Lung (tissue), 12 donors: ENCODE results near the gene E2F4. TPM values are rescaled to one million over a fixed set of nuclear protein-coding genes. Genes with fewer than 3 reads are reported as not detected.

ENCODE experiments used
- ATAC-seq: fragments of 200-7000 bp; cut with Tn5 transposase; one replicate; pipeline ENCODE4 v1.9.1; 2020; ENCODE audit warnings: moderate number of reproducible peaks; ENCODE audit not compliant: insufficient read depth, low FRiP score
- DNase-seq, 3 donors: peaks; one replicate each; pipeline ENCODE4 v3.0.0-alpha.2; 2013 to 2017
- H3K27ac ChIP-seq, 2 donors: one replicate each; pipeline ENCODE4 v1.5.1; 2013; ENCODE audit warnings: mild to moderate bottlenecking in 2 of 2, moderate library complexity in 2 of 2, control low read depth in 1 of 2, inconsistent platforms in 1 of 2, low read depth in 1 of 2, low read length in 1 of 2
- H3K27me3 ChIP-seq, 3 donors: one replicate each; pipeline ENCODE4 v1.5.1; 2013; ENCODE audit warnings: low read length in 2 of 3; ENCODE audit not compliant: control insufficient read depth in 3 of 3, insufficient read depth in 3 of 3
- H3K36me3 ChIP-seq, 4 donors: one replicate each; pipeline ENCODE4 v1.5.1; 2013; ENCODE audit warnings: low read length in 4 of 4, mild to moderate bottlenecking in 1 of 4, moderate library complexity in 1 of 4; ENCODE audit not compliant: control insufficient read depth in 4 of 4, insufficient read depth in 4 of 4
- H3K4me1 ChIP-seq, 5 donors: one replicate each; pipeline ENCODE4 v1.5.1; 2013; ENCODE audit warnings: low read length in 5 of 5, mild to moderate bottlenecking in 2 of 5, moderate library complexity in 1 of 5; ENCODE audit not compliant: control insufficient read depth in 5 of 5, insufficient read depth in 5 of 5
- H3K4me3 ChIP-seq: one replicate; pipeline ENCODE4 v1.5.1; 2013; ENCODE audit warnings: mild to moderate bottlenecking, control low read depth, moderate library complexity
- H3K9ac ChIP-seq, 2 donors: one replicate each; pipeline ENCODE4 v1.5.1; 2013; ENCODE audit warnings: low read length in 2 of 2, control low read depth in 1 of 2; ENCODE audit not compliant: insufficient read depth in 1 of 2
- H3K9me3 ChIP-seq, 4 donors: one replicate each; pipeline ENCODE4 v1.5.1; 2013; ENCODE audit warnings: low read length in 3 of 4, mild to moderate bottlenecking in 1 of 4, moderate library complexity in 1 of 4; ENCODE audit not compliant: control insufficient read depth in 4 of 4, insufficient read depth in 3 of 4
- CTCF ChIP-seq: IDR thresholded peaks from 2 replicates; pipeline ENCODE4 v1.5.1; 2012; ENCODE audit warnings: mild to moderate bottlenecking; ENCODE audit errors: control extremely low read depth, extremely low read depth
- WGBS, 2 donors: extraction: QIAGEN DNeasy Blood & Tissue Kit; methylation state at CpG; one replicate each; pipeline ENCODE4 v1.1.7; 2013; 5-methylcytosine and 5-hydroxymethylcytosine counted together
- polyA plus RNA-seq, 2 donors: library from polyadenylated mRNA; stranded (reverse); fragments of 200-250 nt; gene quantifications; one replicate each; pipeline ENCODE4 v1.2.1, GENCODE V29; 2013
- total RNA-seq, 2 donors: library from RNA; depleted of rRNA in 1 of 2; stranded (reverse); fragments of >200 nt in 1 of 2; gene quantifications; one replicate each; pipeline ENCODE4 v1.2.1, GENCODE V29; 2014 to 2021
- donor health status: control.
- donor health status: control.
- donor health status: Bipolar disorder and iron deficiency.
- donor health status: healthy.
- donor health status: DM: yes; HTN: yes; CAD: no.

Gene E2F4
- total and polyA plus RNA-seq, 4 donors: 27.8 to 86.1 (median 56.4) TPM

GRCh38 chr16:67183284-67183626 lies 8.7 kb upstream of the E2F4 start:
- TF ChIP-seq CTCF: no peak
- H3K4me1 ChIP-seq: peaks cover 0 to 41% (median 12%) of the 10 kb centered on the region in 5 donors
- H3K9me3 ChIP-seq: no peaks in the 10 kb centered on the region
- WGBS, 2 donors: 4 to 5% methylated on average over 11 of the region's 11 CpGs
- ATAC-seq: no peak
- no peak for DNase-seq
- peak overlapping the region in 1 of 2 donors; percentile 61 for H3K27ac ChIP-seq
- H3K9ac ChIP-seq: peak overlapping the region in 1 of 2 donors; percentile 59
- no peaks in the 10 kb centered on the region for H3K36me3 ChIP-seq
- H3K27me3 ChIP-seq: no peaks in the 10 kb centered on the region
- H3K4me3 ChIP-seq: no peak overlapping the region

- DNase-seq: peak; percentile 96 to 98 (median 98)
- 0 to 1% methylated on average over 73 to 77 of the region's 77 CpGs for WGBS, 2 donors
Measured at GRCh38 chr16:67183627-67184452, 8.1 kb upstream of the E2F4 start, which contains the start of gene MATCAP1. Gene MATCAP1 (minus strand): TSS chr16:67183963. CDS start chr16:67180610, 3,353 bp downstream.

GRCh38 chr16:67184453-67184994 lies 7.4 kb upstream of the E2F4 start:
- no peak for TF ChIP-seq CTCF
- no peaks in the 10 kb centered on the region for H3K9me3 ChIP-seq
- ATAC-seq (peak; percentile 22), DNase-seq (no peak)
- peak overlapping the region; percentile 59 for H3K4me3 ChIP-seq
- H3K27me3 ChIP-seq: no peaks in the 10 kb centered on the region
- H3K36me3 ChIP-seq: no peaks in the 10 kb centered on the region
- peaks cover 0 to 33% (median 12%) of the 10 kb centered on the region in 5 donors for H3K4me1 ChIP-seq
- H3K9ac ChIP-seq: no peak overlapping the region
- 9 to 19% methylated on average over 39 to 59 of the region's 59 CpGs for WGBS, 2 donors
- H3K27ac ChIP-seq: peak overlapping the region; percentile 92 to 95

More at GRCh38 chr16:67183627-67184452, 8.1 kb upstream of the E2F4 start, which contains the start of gene MATCAP1:
- Histone ChIP-seq H3K9ac (peak within 1 kb of the TSS; percentile 59 to 74), H3K36me3 (no peaks in the 10 kb centered on the region), H3K4me3 (peak within 1 kb of the TSS; percentile 59), H3K27me3 (no peaks in the 10 kb centered on the region), H3K4me1 (peaks cover 0 to 35% (median 12%) of the 10 kb centered on the region in 5 donors), H3K27ac (peak within 1 kb of the TSS; percentile 92 to 95), H3K9me3 (no peaks in the 10 kb centered on the region)
- no peak for TF ChIP-seq CTCF
- ATAC-seq: peak; percentile 95
